Stimulated activated CD8-positive, alpha-beta memory T cell treated with anti-CD3 and anti-CD28 coated beads, Interleukin-4, amount 100 ng/mL, for 24 hours (primary cell): ENCODE data around the gene PSME1.

Experiments used
- DNase-seq: peaks from one replicate; pipeline ENCODE4 v3.0.0-alpha.2; 2020; ENCODE audit warnings: low read depth

PSME1 gene

DNA sequence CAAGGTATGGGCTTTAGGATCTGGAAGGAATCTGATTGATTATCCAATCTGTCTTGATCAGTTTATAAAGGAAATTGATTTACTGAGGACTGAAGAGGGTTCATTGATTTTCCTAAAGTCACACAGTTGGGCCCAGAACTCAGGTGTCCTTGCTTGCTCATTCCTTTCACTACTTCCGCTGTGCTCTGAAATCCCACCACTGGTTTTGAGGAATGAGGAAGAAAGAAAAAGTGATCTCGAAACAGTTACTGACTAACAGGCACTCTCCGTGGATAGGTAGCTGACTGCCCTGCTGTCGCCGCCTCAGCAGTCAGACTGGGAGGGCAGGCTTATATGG, 5.6 kb upstream of the PSME1 start, which contains the start of gene FITM1:
Gene FITM1 (plus strand): TSS at position 280 of the 337 bp plus-strand sequence. CDS start 905 bp downstream, outside the sequence.
- no peak for DNase-seq

- no peak for DNase-seq
These were observed 5.1 kb upstream of the PSME1 start for GRCh38 chr14:24130717-24131548.

DNA sequence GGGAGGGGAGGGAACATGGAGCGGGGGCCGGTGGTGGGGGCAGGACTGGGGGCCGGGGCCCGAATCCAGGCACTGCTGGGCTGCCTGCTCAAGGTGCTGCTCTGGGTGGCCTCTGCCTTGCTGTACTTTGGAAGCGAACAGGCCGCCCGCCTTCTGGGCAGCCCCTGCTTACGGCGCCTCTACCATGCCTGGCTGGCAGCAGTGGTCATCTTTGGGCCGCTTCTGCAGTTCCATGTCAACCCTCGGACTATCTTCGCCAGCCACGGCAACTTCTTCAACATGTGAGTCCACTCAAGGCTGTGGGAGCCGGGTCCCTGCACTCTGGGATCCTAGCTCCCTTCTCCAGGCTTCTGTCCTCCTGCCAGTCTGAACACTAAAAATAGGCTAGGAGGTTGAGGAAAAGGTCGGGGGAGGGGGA, 4.4 kb upstream of the PSME1 start:
- no peak for DNase-seq

- DNase-seq, result no peak
These were observed 3.8 kb upstream of the PSME1 start for GRCh38 chr14:24132061-24132685.

DNA sequence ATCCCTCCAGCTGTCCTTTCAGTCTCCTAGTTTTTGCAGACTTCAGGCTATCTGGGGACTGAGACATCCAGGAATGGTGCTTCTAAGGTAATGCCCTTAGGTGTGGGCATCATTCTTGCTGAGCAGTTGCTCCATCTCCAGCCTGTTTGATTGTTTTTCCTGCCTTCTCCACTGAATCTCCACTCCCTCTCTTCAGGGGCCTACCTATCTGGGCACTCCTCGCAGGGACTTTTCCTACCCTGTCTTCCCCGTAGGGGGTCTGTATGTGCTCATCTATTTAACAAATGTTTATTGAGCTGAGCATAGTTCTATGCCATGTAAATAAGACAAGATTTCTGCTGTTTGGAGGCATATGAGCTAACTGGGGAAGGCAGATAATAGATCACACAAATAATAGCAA, 3.0 kb upstream of the PSME1 start:
- DNase-seq, result no peak

GRCh38 chr14:24133735-24134134, 2.3 kb upstream of the PSME1 start:
- no peak for DNase-seq

GRCh38 chr14:24135584-24135833, 485 bp upstream of the PSME1 start:
- DNase-seq, result no peak

- DNase-seq, result no peak
These were observed 912 bp downstream of the PSME1 start for GRCh38 chr14:24136684-24137528.

GRCh38 chr14:24137529-24138395, 1.8 kb downstream of the PSME1 start:
- no peak for DNase-seq

DNA sequence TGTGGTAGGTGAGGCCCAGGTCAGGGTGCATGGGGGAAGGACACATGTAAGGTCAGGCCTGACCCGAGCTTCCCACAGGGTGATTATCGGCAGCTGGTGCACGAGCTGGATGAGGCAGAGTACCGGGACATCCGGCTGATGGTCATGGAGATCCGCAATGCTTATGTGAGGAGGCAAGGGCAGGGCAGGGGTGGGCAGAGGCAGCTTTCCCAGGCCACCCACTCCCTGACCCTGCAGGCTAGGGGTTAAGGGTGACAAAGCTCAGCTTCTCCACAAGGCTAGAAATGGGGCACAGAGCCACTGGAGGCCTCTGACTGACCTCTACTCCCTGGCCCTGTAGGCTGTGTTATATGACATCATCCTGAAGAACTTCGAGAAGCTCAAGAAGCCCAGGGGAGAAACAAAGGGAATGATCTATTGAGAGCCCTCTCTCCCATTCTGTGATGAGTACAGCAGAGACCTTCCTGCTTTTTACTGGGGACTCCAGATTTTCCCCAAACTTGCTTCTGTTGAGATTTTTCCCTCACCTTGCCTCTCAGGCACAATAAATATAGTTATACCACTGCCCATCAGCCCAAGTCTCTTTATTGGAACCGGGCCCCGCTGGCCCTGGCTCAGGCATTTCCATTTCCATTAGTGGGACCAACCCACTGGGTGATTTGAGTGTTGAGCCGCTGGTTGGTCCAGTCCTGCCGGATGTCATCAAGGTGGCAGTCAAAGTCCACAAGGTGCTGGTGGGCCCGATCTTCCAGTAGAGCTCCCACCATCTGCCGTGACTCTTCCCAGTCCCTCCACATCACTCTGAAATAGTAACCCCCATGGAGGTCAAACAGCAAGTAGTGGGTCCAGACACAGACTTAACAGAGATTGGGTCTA, 2.6 kb downstream of the PSME1 start:
- DNase-seq, result no peak

DNA sequence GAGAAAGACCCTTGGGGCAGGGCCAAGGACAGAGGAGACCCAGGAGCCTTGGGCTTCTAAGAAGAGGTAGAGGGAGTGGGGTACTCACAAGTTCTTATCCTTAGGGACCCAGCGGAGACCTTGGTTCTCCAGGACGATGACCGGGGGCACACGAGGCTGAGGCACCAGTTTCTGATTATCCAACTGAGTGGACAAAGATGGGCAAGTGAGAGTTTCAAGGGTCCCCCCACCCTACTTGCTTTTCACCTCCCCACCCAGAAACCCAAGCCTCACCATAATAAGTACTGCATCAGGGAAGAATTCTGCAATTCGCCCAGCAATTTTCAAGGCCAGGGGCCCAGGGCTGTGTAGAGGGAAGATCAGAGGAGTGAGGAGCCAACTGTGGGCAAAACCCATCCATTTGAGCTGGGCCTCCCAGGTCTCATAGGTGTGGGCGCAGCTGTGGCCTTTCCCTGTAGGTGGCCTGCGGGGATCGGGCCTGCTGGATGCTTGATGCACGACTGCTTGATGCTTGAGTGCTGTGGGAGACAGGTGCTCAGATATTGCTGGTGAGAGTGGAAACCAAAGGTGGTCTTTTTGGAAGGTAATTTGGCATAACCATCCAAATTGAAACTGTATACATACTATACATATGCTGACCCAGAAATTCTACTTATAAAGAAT, 3.4 kb downstream of the PSME1 start:
- no peak for DNase-seq

GRCh38 chr14:24141097-24141880, 5.3 kb downstream of the PSME1 start, which contains the start of gene EMC9:
Gene EMC9 (minus strand): TSS chr14:24141591. CDS start chr14:24141304, 287 bp downstream.
- peak; percentile 99 for DNase-seq

DNA sequence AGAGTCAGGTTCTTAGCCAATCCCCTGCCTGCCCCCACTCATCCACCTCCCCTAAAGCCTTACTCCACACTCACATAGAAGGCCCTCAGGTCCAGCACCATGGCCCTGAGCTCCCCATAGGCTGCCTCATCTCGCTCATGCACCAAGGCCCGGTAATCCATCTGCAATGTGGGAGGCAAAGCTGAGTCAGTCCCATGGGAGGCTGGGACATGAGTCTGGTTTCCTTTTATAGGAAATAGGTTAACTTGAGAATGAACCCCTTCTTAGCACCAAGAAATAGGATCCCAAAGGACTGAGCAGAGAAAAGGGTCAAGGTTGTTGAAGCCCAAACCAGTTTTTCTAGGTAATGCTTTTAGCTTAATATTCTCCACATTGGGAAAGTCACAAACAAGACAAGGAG, 7.5 kb downstream of the PSME1 start:
- DNase-seq, result no peak

DNA sequence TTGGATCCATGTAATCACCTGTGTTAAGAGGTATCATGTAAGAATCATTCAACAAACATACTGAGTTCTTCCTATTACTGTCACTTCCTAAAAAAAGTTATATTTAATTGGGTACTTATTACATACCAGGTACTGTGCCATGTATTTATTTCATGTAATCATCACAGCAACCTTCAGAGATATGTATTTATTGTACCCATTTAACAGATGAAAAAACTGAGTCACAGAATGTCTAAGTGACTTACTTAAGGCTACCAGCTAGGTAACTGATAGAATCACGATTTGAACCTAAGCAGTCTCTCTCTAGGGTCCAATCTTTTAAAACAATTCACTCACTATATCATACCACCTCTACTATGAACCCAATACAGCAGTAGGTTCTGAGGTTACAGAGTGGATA, 8.5 kb downstream of the PSME1 start:
- DNase-seq, result no peak

DNA sequence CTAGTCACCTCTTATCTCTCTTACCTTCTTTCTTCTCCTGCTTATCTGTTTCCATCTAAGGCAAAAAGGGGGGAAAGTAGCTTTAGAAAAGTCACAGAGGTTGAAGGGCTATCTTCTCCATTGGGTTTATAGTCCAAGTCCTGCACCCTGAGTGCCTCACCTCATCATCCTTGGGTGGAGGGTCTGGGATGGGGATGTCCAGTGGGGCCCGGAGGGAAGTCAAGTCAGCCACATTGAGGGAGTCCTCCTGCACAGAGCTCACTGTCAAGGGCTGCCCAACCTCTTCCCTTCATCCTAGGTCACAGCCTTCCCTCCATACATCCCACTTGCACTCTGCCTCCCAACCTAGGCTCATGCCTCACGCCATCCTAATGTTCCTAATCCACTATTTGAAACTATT, 9.2 kb downstream of the PSME1 start:
- DNase-seq, result no peak

GRCh38 chr14:24145690-24146452, 9.9 kb downstream of the PSME1 start:
- no peak for DNase-seq

GRCh38 chr14:24146453-24146977, 10.5 kb downstream of the PSME1 start, which contains the start of gene PSME2:
Gene PSME2 (minus strand): TSS chr14:24146610. CDS start chr14:24146581, 29 bp downstream.
- DNase-seq, result peak; percentile 85

- DNase-seq, result peak; percentile 97
These were observed 11.2 kb downstream of the PSME1 start, which contains the start of gene RNF31 for GRCh38 chr14:24146978-24147760. Gene RNF31 (plus strand): TSS chr14:24147498. CDS start chr14:24147699, 201 bp downstream.
